Keratinocyte (primary cell): ENCODE measurements around the gene EMP2. TPM values are rescaled to one million over a fixed set of nuclear protein-coding genes. Genes with fewer than 3 reads are reported as not detected.

Experiments
- DNase-seq: peaks from one replicate; pipeline ENCODE4 v3.0.0-alpha.2; 2011; ENCODE audit warnings: low read depth, missing footprints, low spot score
- FAIRE-seq: peaks from 2 replicates; lab custom pipeline; 2011; peaks lifted over from hg19 to GRCh38; lab: Jason Lieb, UNC
- H2AFZ ChIP-seq: 2 replicates; pipeline ENCODE4 v1.6.0; 2012; ENCODE audit warnings: low read length, control low read depth, inconsistent platforms; ENCODE audit not compliant: control insufficient read depth
- H3K27ac ChIP-seq: 2 replicates; pipeline ENCODE4 v1.5.1; 2011; ENCODE audit warnings: low read length; ENCODE audit not compliant: control insufficient read depth, insufficient read depth
- H3K27me3 ChIP-seq: 3 replicates; pipeline ENCODE4 v1.6.0; 2011; ENCODE audit warnings: low read length; ENCODE audit not compliant: control insufficient read depth, insufficient read depth; ENCODE audit errors: extremely low read depth
- H3K36me3 ChIP-seq, 2 experiments: 2 replicates in 1 of 2; 3 replicates in 1 of 2; pipeline ENCODE4 v1.5.1; 2011; ENCODE audit warnings: low read length in 2 of 2, mild to moderate bottlenecking in 1 of 2; ENCODE audit not compliant: control insufficient read depth in 2 of 2, insufficient read depth in 2 of 2; ENCODE audit errors: extremely low read depth in 1 of 2
- H3K4me1 ChIP-seq: 3 replicates; pipeline ENCODE4 v1.5.1; 2011; ENCODE audit warnings: low read length; ENCODE audit not compliant: control insufficient read depth, insufficient read depth; ENCODE audit errors: extremely low read depth
- H3K4me2 ChIP-seq: 3 replicates; pipeline ENCODE4 v1.6.0; 2011; ENCODE audit warnings: low read depth, low read length; ENCODE audit not compliant: control insufficient read depth, insufficient read depth; ENCODE audit errors: extremely low read depth
- H3K4me3 ChIP-seq, 3 experiments: fragments of 200-600 bp in 1 of 3; sonication (generic) in 1 of 3; 2 replicates in 2 of 3; 3 replicates in 1 of 3; pipeline ENCODE4 v1.5.1; 2011 to 2016; ENCODE audit warnings: low read length in 3 of 3, mild to moderate bottlenecking in 3 of 3, control low read depth in 2 of 3, inconsistent platforms in 1 of 3, low read depth in 1 of 3, mixed read lengths in 1 of 3, mixed run types in 1 of 3, moderate library complexity in 1 of 3; ENCODE audit not compliant: control insufficient read depth in 2 of 3, insufficient read depth in 2 of 3; ENCODE audit errors: extremely low read depth in 1 of 3
- H3K79me2 ChIP-seq: 2 replicates; pipeline ENCODE4 v1.6.0; 2012; ENCODE audit warnings: low read length; ENCODE audit not compliant: control insufficient read depth, insufficient read depth
- H3K9ac ChIP-seq: 3 replicates; pipeline ENCODE4 v1.6.0; 2011; ENCODE audit warnings: low read length; ENCODE audit not compliant: control insufficient read depth, insufficient read depth; ENCODE audit errors: extremely low read depth
- H3K9me1 ChIP-seq: 3 replicates; pipeline ENCODE4 v1.6.0; 2011; ENCODE audit warnings: low read length; ENCODE audit not compliant: control insufficient read depth, insufficient read depth; ENCODE audit errors: extremely low read depth
- H3K9me3 ChIP-seq: 2 replicates; pipeline ENCODE4 v1.5.1; 2012; ENCODE audit warnings: low read depth, low read length; ENCODE audit not compliant: control insufficient read depth
- H4K20me1 ChIP-seq: 3 replicates; pipeline ENCODE4 v1.6.0; 2011; ENCODE audit warnings: low read length; ENCODE audit not compliant: control insufficient read depth, insufficient read depth; ENCODE audit errors: extremely low read depth
- EZH2 ChIP-seq: IDR thresholded peaks from one replicate; pipeline ENCODE4 v1.6.1; 2012; ENCODE audit warnings: inconsistent platforms, mild to moderate bottlenecking, low read length, moderate library complexity
- dilution Hi-C: fragments of 300-500 bp; cut with MboI; formaldehyde crosslinking; loops from one replicate; pipeline ENCODE4 v1.7.0; 2020; ENCODE audit warnings: low sequenced_read_pairs; ENCODE audit not compliant: extremely low pct_ligation_motif_present
- polyA plus RNA-seq, 5 experiments: library from polyadenylated mRNA; depleted of rRNA in 3 of 5; stranded (reverse) in 3 of 5; stranded (forward) in 1 of 5; unstranded in 1 of 5; fragments of >200 nt; gene quantifications; 1 replicate in 1 of 5; 2 replicates in 3 of 5; 3 replicates in 1 of 5; pipeline versions ENCODE4 v1.2.1 to v1.2.3, GENCODE V29; 2011 to 2012; ENCODE audit warnings: missing spikeins in 2 of 5, low read depth in 1 of 5, low replicate concordance in 1 of 5
- TF ChIP-seq, protein P1 (sequence below), 3 experiments: IDR thresholded peaks in 1 of 3; conservative IDR thresholded peaks in 1 of 3; optimal IDR thresholded peaks in 1 of 3; 2 replicates in 2 of 3; 3 replicates in 1 of 3; pipeline versions ENCODE3 to v1.5.1; 2011; ENCODE audit warnings: low read length in 3 of 3, mild to moderate bottlenecking in 3 of 3, moderate library complexity in 2 of 3, control low read depth in 1 of 3, inconsistent platforms in 1 of 3; ENCODE audit not compliant: insufficient read depth in 2 of 3; ENCODE audit errors: extremely low read depth in 1 of 3

The EMP2 gene
- polyA plus RNA-seq, 1 donor (not counting 4 experiments of a cell fraction or from before 2014, with no cell fraction given), result 19.1 TPM

DNA sequence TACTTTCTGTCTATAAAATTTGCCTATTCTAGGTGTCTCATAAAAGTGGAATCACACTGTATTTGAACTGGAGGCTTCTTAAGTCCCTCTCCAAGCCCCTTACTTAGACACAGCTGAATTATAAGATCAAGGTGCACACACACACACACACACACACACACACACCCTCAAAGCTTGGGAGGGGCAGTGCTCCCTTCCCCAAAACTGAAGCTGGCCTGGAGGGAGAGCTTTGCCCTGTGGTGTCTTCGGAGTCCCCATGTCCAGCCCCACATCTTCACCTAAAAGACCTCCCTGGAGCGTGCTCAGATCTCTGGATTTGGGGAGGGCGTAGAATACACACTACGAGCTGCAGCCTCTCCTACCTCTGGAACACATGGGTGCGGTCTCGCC lies 828 bp downstream of the EMP2 start:
- DNase-seq, result no peak
- no peaks in the 10 kb centered on the region for H3K9me3 ChIP-seq
- no peaks in the 10 kb centered on the region for H4K20me1 ChIP-seq
- H3K9me1 ChIP-seq, result peaks cover 5% of the 10 kb centered on the region
- H3K9ac ChIP-seq, result peak overlapping the region; percentile 82
- peak overlapping the region; percentile 89 for H2AFZ ChIP-seq
- FAIRE-seq, result no peak
- dilution Hi-C loops, result no loop called here
- no peaks in the 10 kb centered on the region for H3K27me3 ChIP-seq
- peak overlapping the region; percentile 94 for H3K4me2 ChIP-seq
- H3K79me2 ChIP-seq, result peaks cover 25% of the 10 kb centered on the region
- peak overlapping the region; percentile 69 for H3K27ac ChIP-seq
- TF ChIP-seq EZH2, result no peak
- TF ChIP-seq, protein P1, sequence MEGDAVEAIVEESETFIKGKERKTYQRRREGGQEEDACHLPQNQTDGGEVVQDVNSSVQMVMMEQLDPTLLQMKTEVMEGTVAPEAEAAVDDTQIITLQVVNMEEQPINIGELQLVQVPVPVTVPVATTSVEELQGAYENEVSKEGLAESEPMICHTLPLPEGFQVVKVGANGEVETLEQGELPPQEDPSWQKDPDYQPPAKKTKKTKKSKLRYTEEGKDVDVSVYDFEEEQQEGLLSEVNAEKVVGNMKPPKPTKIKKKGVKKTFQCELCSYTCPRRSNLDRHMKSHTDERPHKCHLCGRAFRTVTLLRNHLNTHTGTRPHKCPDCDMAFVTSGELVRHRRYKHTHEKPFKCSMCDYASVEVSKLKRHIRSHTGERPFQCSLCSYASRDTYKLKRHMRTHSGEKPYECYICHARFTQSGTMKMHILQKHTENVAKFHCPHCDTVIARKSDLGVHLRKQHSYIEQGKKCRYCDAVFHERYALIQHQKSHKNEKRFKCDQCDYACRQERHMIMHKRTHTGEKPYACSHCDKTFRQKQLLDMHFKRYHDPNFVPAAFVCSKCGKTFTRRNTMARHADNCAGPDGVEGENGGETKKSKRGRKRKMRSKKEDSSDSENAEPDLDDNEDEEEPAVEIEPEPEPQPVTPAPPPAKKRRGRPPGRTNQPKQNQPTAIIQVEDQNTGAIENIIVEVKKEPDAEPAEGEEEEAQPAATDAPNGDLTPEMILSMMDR (optimal IDR thresholded peaks at IDR 0.05 in 1 of 3, IDR thresholded peaks at IDR 0.05 in 1 of 3, conservative IDR thresholded peaks at IDR 0.05 in 1 of 3; ENCODE audit: extremely low read depth in 1 of 3, insufficient read depth in 2 of 3, low read length in 3 of 3), result no peak
- H3K4me3 ChIP-seq, result peak overlapping the region; percentile 71 to 81 (median 79)
- H3K36me3 ChIP-seq, result no peaks in the 10 kb centered on the region
- peaks cover 24% of the 10 kb centered on the region for H3K4me1 ChIP-seq

DNA sequence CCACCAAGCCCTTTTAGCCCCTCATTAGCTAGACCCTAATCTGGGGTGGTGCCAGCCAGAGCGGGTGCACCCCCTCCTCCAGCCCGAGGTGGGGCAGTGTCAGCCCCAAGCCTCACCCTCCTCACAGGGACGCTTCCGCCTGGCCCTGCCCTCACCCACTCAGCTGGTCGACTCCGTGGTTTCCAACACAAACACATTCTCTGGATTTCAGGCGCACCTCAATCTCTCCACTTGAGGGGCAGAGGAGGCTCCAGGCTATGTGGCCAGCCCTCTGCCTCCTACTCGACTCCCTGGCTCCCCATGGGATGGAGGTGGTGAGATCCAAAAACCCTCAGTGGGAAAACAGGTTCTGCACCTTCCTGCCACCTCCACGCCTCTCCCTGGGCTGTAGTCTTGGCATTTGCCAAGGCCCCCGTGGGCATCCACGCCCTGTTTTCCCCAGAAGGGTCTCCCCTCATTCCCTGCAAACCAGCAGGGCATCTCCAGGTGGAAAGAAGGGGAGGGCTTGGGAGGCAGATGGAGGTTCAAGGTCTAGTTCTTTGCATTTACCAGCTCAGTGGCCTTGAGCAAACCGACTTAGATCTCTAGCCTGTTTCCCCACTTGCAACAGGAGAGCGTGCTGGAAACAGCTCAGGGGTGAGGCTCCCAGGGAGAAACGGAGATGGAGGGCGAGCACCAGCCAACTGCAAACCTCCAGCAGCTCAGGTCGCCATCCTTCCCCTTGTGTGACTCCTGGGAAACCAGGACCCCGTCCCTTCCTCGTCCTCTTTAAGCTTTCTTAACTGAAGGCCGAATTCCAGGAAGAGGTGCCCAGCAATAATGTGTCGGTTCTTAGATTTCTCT lies 1.7 kb downstream of the EMP2 start:
- peak; percentile 36 for FAIRE-seq
- H2AFZ ChIP-seq, result peak overlapping the region; percentile 91
- no peaks in the 10 kb centered on the region for H3K27me3 ChIP-seq
- peak; percentile 49 for DNase-seq
- H3K9me3 ChIP-seq, result no peaks in the 10 kb centered on the region
- H3K9ac ChIP-seq, result peak overlapping the region; percentile 82
- peak overlapping the region; percentile 94 for H3K4me2 ChIP-seq
- H3K36me3 ChIP-seq, result no peaks in the 10 kb centered on the region
- TF ChIP-seq EZH2, result no peak
- TF ChIP-seq, protein P1 (optimal IDR thresholded peaks at IDR 0.05 in 1 of 3, IDR thresholded peaks at IDR 0.05 in 1 of 3, conservative IDR thresholded peaks at IDR 0.05 in 1 of 3; ENCODE audit: extremely low read depth in 1 of 3, insufficient read depth in 2 of 3, low read length in 3 of 3), result peak in 2 of 3 experiments; percentile 23 to 67
- peaks cover 5% of the 10 kb centered on the region for H3K9me1 ChIP-seq
- H3K27ac ChIP-seq, result peak overlapping the region; percentile 69
- peak overlapping the region; percentile 71 to 81 (median 79) for H3K4me3 ChIP-seq
- peaks cover 24% of the 10 kb centered on the region for H3K4me1 ChIP-seq
- H3K79me2 ChIP-seq, result peaks cover 25% of the 10 kb centered on the region
- dilution Hi-C loops, result no loop called here
- no peaks in the 10 kb centered on the region for H4K20me1 ChIP-seq
